Mucosa of gallbladder (tissue), 1 donor: ENCODE measurements around the gene NDST1. TPM values are rescaled to one million over a fixed set of nuclear protein-coding genes. Genes with fewer than 3 reads are reported as not detected.
A peak's percentile ranks its signal among the peaks of the same experiment; 100 is the strongest.

Experiments
- DNase-seq: peaks from one replicate; pipeline ENCODE4 v3.0.0-alpha.2; 2020; ENCODE audit warnings: low spot score
- total RNA-seq: library from RNA; stranded (reverse); gene quantifications from one replicate; pipeline ENCODE4 v1.2.1, GENCODE V29; 2021
- donor health status: DM: no; HTN: no; CAD: no.

The NDST1 gene
- total RNA-seq, 1 donor from 2014 or later = 80.7 TPM

- no peak for DNase-seq
Observed at GRCh38 chr5:150570333-150570732, 62.4 kb downstream of the NDST1 start.

GRCh38 chr5:150571836-150572235 lies 63.9 kb downstream of the NDST1 start:
- DNase-seq = no peak

GRCh38 chr5:150573216-150573615 lies 65.3 kb downstream of the NDST1 start:
- DNase-seq = no peak

GRCh38 chr5:150573867-150574817 lies 66.2 kb downstream of the NDST1 start:
- DNase-seq = no peak

- no peak for DNase-seq
Observed at GRCh38 chr5:150574818-150575547, 67.1 kb downstream of the NDST1 start.

GRCh38 chr5:150575745-150576448 lies 68.0 kb downstream of the NDST1 start:
- no peak for DNase-seq

GRCh38 chr5:150576449-150576949 lies 68.6 kb downstream of the NDST1 start:
- DNase-seq = no peak

GRCh38 chr5:150577378-150578139 lies 69.6 kb downstream of the NDST1 start:
- DNase-seq = no peak

GRCh38 chr5:150578781-150579461 lies 71.0 kb downstream of the NDST1 start:
- DNase-seq = no peak

GRCh38 chr5:150579462-150580400 lies 71.8 kb downstream of the NDST1 start:
- no peak for DNase-seq

- DNase-seq = no peak
Observed at GRCh38 chr5:150580917-150581316, 73.0 kb downstream of the NDST1 start.

- DNase-seq = no peak
Observed at GRCh38 chr5:150582241-150583109, 74.5 kb downstream of the NDST1 start.

GRCh38 chr5:150583541-150584225 lies 75.8 kb downstream of the NDST1 start:
- no peak for DNase-seq

GRCh38 chr5:150584556-150585335 lies 76.8 kb downstream of the NDST1 start:
- DNase-seq = no peak

- peak; percentile 80 for DNase-seq
Observed at GRCh38 chr5:150585781-150586341, 77.9 kb downstream of the NDST1 start.

GRCh38 chr5:150587016-150587415 lies 79.1 kb downstream of the NDST1 start:
- DNase-seq = no peak
